Kidney tubule cell (primary cell): ENCODE measurements around the gene KIAA1671.

Experiments
- DNase-seq: peaks from one replicate; pipeline ENCODE4 v3.0.0-alpha.2; 2018; ENCODE audit warnings: low spot score

KIAA1671 gene

GRCh38 chr22:24981656-24982055 lies 29.1 kb downstream of the KIAA1671 start:
- no peak for DNase-seq

DNA sequence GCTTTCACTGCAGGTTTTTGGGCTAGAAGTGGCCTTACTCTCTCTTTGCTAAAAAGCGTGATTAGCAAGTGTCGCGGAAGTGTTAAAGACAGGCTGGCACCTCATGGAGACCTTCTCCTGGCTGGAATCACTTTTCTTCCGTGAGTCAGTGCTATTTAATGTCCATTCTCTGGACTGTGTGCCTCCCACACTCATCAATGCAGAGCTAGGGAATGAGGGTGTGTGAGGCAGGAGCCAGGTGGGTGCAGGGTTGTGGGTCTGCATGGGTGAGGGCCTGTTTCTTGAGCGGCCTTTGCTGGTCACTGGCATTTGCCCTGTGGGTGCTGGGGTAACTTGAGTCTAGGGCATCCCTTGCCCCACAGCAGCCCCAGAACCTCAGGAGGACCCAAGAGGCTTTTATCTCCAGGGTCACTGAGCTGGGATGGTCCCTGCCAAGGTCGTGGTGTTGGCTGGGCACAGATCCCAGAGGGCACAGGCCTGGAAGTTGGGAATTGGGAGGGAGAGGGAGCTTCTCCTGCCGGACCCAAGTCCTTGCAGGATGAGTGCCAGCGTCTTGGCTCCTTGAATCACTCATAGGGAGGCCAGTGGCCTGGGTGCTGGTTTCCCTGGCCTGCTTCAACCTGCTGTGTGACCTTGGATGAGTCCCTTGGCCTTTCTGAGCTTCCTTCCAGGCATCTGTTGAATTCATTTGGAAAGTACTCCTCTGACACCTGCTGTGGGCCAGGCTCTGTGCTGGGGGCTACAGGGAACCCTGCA lies 30.0 kb downstream of the KIAA1671 start:
- DNase-seq, result no peak

- DNase-seq, result no peak
Measured at GRCh38 chr22:24983151-24983550, 30.6 kb downstream of the KIAA1671 start.

DNA sequence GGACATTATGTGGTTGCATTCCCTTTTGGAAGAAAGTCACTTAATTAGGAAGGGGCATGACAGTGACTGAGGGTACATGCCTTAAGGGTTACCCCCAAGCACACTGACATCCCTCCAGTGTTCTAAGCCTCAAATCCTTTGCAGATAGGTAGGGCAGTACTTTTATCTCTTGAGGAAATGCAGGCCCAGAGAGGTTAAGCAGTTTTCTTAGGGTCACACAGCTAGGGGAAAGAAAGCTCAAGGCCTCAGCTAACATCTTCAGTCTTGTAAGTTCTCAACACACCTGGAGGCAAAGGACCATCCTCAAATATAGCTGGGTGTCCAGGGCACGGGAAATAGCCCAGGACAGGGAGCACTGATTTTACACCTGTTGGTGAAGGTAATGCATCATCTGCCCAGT lies 31.6 kb downstream of the KIAA1671 start:
- no peak for DNase-seq

- no peak for DNase-seq
Measured at GRCh38 chr22:24985826-24986214, 33.3 kb downstream of the KIAA1671 start.

GRCh38 chr22:24986816-24987215 lies 34.3 kb downstream of the KIAA1671 start:
- no peak for DNase-seq

GRCh38 chr22:24989135-24989534 lies 36.6 kb downstream of the KIAA1671 start:
- no peak for DNase-seq

DNA sequence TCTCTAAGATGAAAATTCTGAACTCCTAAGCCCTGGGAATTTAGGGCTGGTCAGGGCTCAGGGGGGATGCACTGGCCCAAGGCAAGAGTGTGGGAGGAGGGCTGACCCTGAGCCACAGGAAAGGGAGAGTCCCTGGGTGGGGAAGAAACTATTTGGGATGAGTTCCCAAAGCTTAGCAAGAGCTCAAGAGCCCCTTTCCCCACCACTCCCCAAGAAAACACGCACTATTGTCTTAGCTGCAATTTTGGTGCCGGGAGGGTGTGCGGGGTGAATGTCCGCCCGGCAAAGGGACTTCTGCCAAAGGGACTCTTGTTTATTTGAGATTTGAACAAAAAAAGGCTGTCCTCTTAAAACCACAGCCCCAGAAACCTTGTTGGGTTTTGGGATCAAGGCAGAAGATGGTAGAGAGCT lies 37.0 kb downstream of the KIAA1671 start:
- no peak for DNase-seq

DNA sequence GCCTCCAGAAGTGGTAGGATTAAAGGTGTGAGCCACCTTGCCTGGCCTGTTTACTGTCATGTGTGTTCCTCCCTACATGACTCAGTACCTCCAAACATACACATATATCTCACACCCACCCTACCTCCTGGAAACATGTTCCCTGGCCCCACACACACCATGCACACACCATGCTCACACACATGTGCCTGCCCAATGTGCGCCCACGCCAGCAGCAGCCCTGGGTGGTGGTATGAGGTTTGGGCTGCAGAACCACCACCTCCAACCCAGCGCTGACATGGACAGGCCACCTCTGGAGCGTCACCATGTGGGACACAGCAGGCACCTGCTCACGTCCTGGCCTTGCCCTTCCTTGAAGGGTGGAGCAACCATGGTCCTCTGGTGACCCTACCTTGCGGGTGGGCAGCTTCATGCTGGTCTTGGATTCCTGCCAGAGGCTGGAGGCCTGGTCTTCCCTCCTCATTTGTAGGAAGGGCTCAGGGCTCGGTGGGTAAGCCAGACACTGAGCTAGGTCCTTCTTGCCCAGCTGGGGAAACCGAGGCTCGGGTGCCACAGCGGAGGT lies 37.9 kb downstream of the KIAA1671 start:
- no peak for DNase-seq

DNA sequence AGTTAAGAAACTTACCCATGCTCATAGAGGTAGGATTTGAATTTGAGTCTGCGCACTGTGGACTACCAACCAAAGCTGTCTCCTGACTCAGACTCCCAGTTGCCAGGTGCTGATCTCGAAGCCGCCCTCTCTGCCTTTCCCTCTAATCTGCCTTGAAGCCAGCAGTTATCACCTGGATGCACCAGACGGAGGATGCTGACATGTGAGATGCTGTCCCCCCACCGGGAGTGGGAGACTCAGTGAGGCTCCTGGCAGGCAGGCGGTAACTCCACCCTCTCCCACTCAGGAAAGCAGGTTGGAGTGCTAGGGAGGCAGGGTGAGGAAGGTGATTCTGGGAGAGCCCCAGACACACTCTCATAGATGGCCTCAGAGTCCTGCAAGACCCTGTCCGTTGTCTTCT lies 40.4 kb downstream of the KIAA1671 start:
- no peak for DNase-seq

DNA sequence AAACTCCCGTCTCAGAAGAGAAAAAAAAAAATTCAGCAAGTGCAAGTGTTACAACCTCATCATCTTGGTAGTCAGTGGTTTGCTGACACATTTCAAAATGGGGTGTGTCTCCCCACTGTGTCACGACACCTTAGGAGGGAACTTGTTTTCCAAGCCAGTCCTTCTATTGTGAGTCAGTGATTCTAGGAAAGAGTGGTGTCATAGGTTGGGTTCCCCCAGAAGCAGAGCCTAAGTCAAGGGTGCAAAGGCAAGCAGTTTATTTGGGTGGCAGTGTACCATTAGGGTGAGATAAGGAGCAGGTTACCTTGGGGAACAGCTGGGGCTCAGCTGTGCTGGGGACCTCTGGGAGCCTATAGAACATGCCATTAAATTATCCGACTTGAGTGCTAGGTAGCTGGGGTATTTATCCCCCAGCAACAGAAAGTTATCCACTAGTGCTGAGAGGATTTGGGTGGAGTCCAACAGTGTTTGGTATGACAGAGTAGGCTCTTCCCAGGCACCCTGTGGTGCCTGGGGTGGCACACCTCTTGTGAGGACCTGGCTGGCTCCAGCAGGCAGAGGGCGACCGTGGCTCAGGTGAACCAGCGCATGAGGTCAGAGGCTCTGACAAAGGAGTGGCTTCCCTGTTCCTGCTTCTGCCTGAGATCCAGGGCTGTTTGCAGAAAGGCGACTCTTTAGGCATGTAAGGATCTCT lies 41.7 kb downstream of the KIAA1671 start:
- peak; percentile 83 for DNase-seq

DNA sequence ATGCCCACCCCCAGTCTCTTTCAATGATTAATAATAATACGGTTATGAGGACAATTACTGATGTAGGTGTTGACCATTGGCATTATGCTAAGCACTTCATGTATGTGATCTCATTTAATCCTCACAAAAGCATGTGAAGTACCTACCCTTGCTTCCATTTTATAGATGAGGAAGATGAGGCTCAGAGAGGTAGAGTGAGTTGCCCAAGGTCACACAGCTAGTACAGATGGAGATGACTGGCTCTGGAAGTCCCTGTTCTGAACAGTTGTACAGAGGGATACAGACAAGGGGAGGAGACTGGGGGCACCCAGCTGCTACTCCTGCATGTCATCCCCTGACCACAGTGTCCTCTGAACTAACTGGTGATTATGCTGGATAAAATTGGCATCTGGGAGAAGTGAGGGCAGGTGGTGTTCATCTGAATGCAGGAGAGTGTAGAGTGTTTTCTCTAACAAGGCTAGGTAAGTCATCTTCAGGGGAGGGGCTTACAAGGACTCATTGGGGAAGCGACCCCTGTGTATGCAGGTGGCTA lies 43.2 kb downstream of the KIAA1671 start:
- no peak for DNase-seq

DNA sequence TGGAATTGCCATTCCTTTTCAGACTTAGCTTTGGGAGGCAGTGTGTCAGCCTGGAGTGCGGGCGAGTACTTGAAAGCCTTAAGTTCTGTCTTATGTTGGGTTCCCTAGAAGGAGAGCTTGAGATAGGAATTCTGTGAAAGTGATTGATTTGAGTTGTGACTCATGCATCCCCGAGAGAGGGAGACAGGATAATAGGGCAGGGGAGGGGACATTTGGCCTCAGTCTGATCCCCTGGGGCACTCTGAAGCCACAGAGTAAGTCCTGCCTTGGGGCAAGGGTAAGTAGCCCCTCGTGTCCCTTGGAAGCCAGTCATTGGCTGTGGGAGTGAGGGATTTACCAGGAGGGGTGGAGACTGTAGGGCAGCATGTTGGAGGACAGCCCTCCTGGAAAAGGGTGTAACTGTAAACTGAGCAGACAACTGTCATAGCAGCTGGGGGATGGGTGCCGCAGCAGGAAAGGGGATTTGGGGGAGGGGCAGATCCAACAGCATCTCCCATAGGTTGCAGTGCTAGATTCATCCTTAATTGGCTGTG lies 44.0 kb downstream of the KIAA1671 start:
- DNase-seq, result peak; percentile 38

DNA sequence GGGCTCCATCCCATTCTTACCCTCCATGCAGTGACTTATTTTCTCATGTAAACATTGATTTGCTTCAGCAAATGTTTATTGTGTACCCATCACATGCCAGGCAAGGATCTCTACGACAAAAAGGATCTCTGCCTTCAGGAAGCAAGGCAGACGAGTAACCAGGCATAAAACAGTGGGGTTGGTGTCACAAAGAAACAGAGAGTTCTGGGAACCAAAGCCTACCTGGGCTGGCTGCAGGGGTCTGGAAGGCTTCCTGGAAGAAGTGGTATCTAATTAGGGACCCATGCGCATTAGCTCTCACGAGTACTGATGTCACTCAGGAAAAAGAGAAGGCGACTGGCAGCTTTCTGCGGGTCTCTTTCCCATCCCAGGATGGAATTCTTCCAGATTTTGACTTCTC lies 44.5 kb downstream of the KIAA1671 start:
- no peak for DNase-seq

- no peak for DNase-seq
Measured at GRCh38 chr22:25000686-25001085, 48.2 kb downstream of the KIAA1671 start.

GRCh38 chr22:25002241-25002985 lies 49.9 kb downstream of the KIAA1671 start:
- no peak for DNase-seq

- DNase-seq, result no peak
Measured at GRCh38 chr22:25006354-25006753, 53.8 kb downstream of the KIAA1671 start.

- peak; percentile 74 for DNase-seq
Measured at GRCh38 chr22:25007444-25008106, 55.1 kb downstream of the KIAA1671 start.

GRCh38 chr22:25008666-25009065 lies 56.1 kb downstream of the KIAA1671 start:
- DNase-seq, result peak; percentile 99

- DNase-seq, result no peak
Measured at GRCh38 chr22:25012741-25013143, 60.2 kb downstream of the KIAA1671 start.

GRCh38 chr22:25013607-25014006 lies 61.1 kb downstream of the KIAA1671 start:
- peak; percentile 73 for DNase-seq
